Right atrium auricular region (tissue), 2 donors: ENCODE results near the gene STAC3. TPM values are rescaled to one million over a fixed set of nuclear protein-coding genes. Genes with fewer than 3 reads are reported as not detected.

Source experiments
- DNase-seq: peaks from one replicate; pipeline ENCODE4 v3.0.0-alpha.2; 2019; ENCODE audit warnings: low spot score
- H3K27ac ChIP-seq, 2 donors: fragments of 200-600 bp; sonication (generic); 1 replicate in 1 of 2; 2 replicates in 1 of 2; pipeline ENCODE4 v1.5.1; 2016 to 2019
- H3K27me3 ChIP-seq, 2 donors: fragments of 200-600 bp; sonication (generic); one replicate each; pipeline versions ENCODE4 v1.5.1 to v1.6.0; 2017 to 2019
- H3K36me3 ChIP-seq: fragments of 200-600 bp; sonication (generic); one replicate; pipeline ENCODE4 v1.5.1; 2016
- H3K4me1 ChIP-seq, 2 donors: fragments of 200-600 bp; sonication (generic); one replicate each; pipeline versions ENCODE4 v1.5.1 to v1.6.0; 2017 to 2019
- H3K4me3 ChIP-seq, 2 donors: fragments of 200-600 bp; sonication (generic); 1 replicate in 1 of 2; 2 replicates in 1 of 2; pipeline ENCODE4 v1.5.1; 2017 to 2019; ENCODE audit warnings: mild to moderate bottlenecking in 1 of 2, moderate library complexity in 1 of 2
- H3K9me3 ChIP-seq, 2 donors: fragments of 200-600 bp; sonication (generic); one replicate each; pipeline ENCODE4 v1.5.1; 2019
- CTCF ChIP-seq, 2 donors: fragments of 200-600 bp; sonication (generic); IDR thresholded peaks; one replicate each; pipeline ENCODE4 v1.5.1; 2019; ENCODE audit warnings: antibody characterized with exemption in 2 of 2
- total RNA-seq, 2 donors: library from RNA; depleted of rRNA; stranded (reverse); fragments of >200 nt; gene quantifications; one replicate each; pipeline ENCODE4 v1.1.0, GENCODE V29; 2016

STAC3 gene
- total RNA-seq, 2 donors from 2014 or later = 0.48 to 0.59 TPM

GRCh38 chr12:57250541-57250940 is 446 bp downstream of the STAC3 start:
- no peak overlapping the region for H3K27ac ChIP-seq
- no peak for TF ChIP-seq CTCF (IDR thresholded peaks at IDR 0.05)
- H3K4me1 ChIP-seq = no peaks in the 10 kb centered on the region

DNA sequence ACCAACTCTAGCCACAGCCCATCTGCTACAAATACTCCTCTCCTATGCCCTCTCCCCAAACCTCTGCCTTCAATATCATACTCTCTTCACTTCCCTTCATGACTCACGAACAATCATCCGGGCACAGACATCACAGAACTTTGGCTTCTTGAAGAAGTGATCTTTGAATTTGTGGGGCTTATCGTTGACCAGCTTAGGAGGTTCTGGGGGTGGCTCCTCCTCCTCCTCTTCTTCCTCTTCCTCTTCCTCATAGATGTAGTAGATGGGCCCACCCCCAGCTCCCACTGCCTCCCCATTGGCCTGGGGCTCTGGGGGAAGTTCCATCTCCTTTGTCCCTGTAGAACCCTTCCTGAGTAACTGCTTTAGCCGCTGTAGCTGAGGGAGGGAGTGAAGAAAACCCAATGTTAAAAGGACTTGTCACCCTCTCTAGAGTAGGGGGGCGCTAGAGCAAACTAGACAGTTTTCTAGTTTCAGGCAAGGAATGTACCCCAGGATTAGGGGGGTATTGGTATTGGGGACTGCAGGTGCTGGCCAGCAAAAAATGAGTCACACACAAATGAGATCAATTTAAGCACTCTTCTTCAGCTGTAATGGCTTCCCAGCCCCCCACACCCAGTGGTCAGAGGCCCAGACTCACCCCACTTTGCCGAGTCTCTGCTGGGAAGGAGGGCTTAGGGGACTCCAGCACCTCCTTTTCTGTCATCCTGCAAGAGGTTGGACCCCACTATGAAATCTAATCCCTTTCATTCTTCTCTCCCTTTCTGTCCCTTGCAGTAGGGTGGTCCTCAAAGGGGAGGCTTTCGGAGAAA is 1.8 kb downstream of the STAC3 start:
- Histone ChIP-seq H3K4me1 (no peaks in the 10 kb centered on the region), H3K27ac (no peak overlapping the region), H3K9me3 (no peaks in the 10 kb centered on the region), H3K4me3 (no peak overlapping the region), H3K27me3 (no peaks in the 10 kb centered on the region), H3K36me3 (no peaks in the 10 kb centered on the region)
- no peak for DNase-seq
- TF ChIP-seq CTCF (IDR thresholded peaks at IDR 0.05) = no peak

More at GRCh38 chr12:57250541-57250940, 446 bp downstream of the STAC3 start:
- DNase-seq = no peak
- Histone ChIP-seq H3K27me3 (no peaks in the 10 kb centered on the region), H3K4me3 (no peak overlapping the region), H3K36me3 (no peaks in the 10 kb centered on the region), H3K9me3 (no peaks in the 10 kb centered on the region)

DNA sequence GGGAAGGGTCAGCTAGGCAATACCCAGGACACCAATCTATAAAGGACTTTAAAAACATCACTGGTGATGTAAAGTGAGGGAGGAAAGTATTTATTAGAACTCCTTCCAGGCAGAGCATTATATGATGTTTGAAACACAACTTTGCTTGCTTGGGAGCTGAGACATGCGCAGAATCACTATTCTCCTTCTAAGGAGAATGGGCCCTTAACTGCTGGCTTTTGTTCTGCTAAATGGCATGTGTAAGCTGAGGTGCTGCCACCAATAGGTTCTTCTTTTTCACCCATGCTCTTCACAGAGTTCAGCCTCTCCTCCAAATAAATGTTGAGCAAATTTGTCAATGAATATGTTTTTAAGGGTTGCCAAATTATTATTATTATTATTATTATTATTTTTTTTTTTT is 3.9 kb downstream of the STAC3 start:
- no peaks in the 10 kb centered on the region for H3K36me3 ChIP-seq
- no peaks in the 10 kb centered on the region for H3K9me3 ChIP-seq
- TF ChIP-seq CTCF (IDR thresholded peaks at IDR 0.05) = no peak
- H3K27ac ChIP-seq = no peak overlapping the region
- H3K27me3 ChIP-seq = peaks cover 5 to 7% of the 10 kb centered on the region in 2 donors
- no peak overlapping the region for H3K4me3 ChIP-seq
- no peak for DNase-seq
- H3K4me1 ChIP-seq = peaks cover 0 to 20% of the 10 kb centered on the region in 2 donors

- Histone ChIP-seq H3K4me3 (no peak overlapping the region), H3K4me1 (peaks cover 0 to 47% of the 10 kb centered on the region in 2 donors), H3K27ac (no peak overlapping the region), H3K27me3 (peaks cover 14 to 20% of the 10 kb centered on the region in 2 donors), H3K9me3 (no peaks in the 10 kb centered on the region), H3K36me3 (no peaks in the 10 kb centered on the region)
- no peak for TF ChIP-seq CTCF (IDR thresholded peaks at IDR 0.05)
- no peak for DNase-seq
These were observed 6.7 kb downstream of the STAC3 start for GRCh38 chr12:57244312-57244696.

DNA sequence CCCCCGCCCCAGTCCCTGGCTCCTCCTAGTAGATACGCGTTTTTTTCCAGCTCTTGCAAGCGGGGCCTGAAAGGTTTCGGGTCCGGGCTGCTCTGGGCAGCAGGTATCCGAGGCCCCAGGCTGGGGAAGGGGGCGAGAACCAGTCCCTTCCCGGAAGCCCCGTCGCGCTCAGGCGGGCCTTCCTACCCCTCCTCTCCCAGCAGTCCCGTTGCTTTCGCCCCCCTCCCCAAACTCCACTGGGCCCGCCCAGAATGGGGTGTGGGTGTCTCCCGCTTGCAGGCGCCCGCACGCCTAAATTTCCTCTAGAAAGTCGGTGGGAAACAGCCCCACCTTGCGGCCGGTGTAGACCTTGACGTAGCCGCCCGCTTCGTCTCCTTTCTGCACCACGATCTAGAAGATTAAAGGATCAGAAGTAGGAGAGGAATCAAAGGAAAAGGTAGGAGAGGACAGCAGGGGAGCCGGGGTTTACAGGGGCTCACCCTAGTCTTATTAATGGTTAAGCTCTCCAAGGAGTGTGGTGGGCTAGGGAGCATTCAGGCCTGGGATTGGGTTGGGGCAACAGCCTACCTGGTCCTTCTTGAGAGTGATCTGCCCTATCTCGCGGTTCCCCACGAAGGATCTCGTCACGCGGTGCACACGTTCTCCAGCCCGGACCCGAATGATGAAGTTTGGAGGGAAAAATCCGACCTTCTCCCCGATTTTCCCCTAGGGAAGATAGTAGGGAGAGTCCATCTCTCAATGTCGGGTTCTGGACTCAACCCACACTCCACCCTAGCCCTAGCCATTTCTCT is 7.3 kb downstream of the STAC3 start:
- Histone ChIP-seq H3K4me3 (peak overlapping the region; percentile 31 to 45), H3K27ac (no peak overlapping the region), H3K9me3 (no peaks in the 10 kb centered on the region), H3K4me1 (peaks cover 0 to 53% of the 10 kb centered on the region in 2 donors), H3K36me3 (no peaks in the 10 kb centered on the region), H3K27me3 (peaks cover 14 to 20% of the 10 kb centered on the region in 2 donors)
- peak; percentile 67 to 78 for TF ChIP-seq CTCF (IDR thresholded peaks at IDR 0.05)
- peak; percentile 83 for DNase-seq
